GM23338 (cell line): Measurements from ENCODE around the gene MPRIP. TPM values are rescaled to one million over a fixed set of nuclear protein-coding genes. Genes with fewer than 3 reads are reported as not detected.

ENCODE experiments used
- ATAC-seq: fragments of 200-7000 bp; cut with Tn5 transposase; 3 replicates; pipeline ENCODE4 v1.9.1; 2020
- DNase-seq: peaks from one replicate; pipeline ENCODE4 v3.0.0-alpha.2; 2015; ENCODE audit warnings: low spot score
- H2AFZ ChIP-seq: fragments of 200-600 bp; sonication (generic); 2 replicates; pipeline ENCODE4 v1.8.0; 2016; ENCODE audit warnings: antibody characterized with exemption, mild to moderate bottlenecking, moderate library complexity
- H3F3A ChIP-seq: fragments of 200-600 bp; sonication (generic); replicated peaks from 2 replicates; pipeline ENCODE4 v1.8.0; 2017; ENCODE audit warnings: antibody characterized with exemption, mixed run types, low read depth
- H3K27ac ChIP-seq: fragments of 200-600 bp; sonication (generic); 2 replicates; pipeline ENCODE4 v1.6.1; 2016; ENCODE audit warnings: low read depth
- H3K27me3 ChIP-seq: fragments of 200-600 bp; sonication (generic); 2 replicates; pipeline ENCODE4 v1.8.0; 2016; ENCODE audit warnings: mild to moderate bottlenecking, mixed run types, moderate library complexity; ENCODE audit not compliant: insufficient read depth
- H3K36me3 ChIP-seq: fragments of 200-600 bp; sonication (generic); 2 replicates; pipeline ENCODE4 v1.8.0; 2016; ENCODE audit warnings: mild to moderate bottlenecking; ENCODE audit not compliant: insufficient read depth
- H3K4me1 ChIP-seq: fragments of 200-600 bp; sonication (generic); 2 replicates; pipeline ENCODE4 v1.8.0; 2016; ENCODE audit warnings: mild to moderate bottlenecking, moderate library complexity; ENCODE audit not compliant: insufficient read depth
- H3K4me2 ChIP-seq: fragments of 200-600 bp; sonication (generic); 2 replicates; pipeline ENCODE4 v1.7.1; 2017; ENCODE audit warnings: mixed run types
- H3K4me3 ChIP-seq: fragments of 200-600 bp; sonication (generic); 2 replicates; pipeline ENCODE4 v1.6.1; 2016; ENCODE audit warnings: mixed run types
- H3K79me2 ChIP-seq: fragments of 200-600 bp; sonication (generic); replicated peaks from 2 replicates; pipeline ENCODE4 v1.8.0; 2017; ENCODE audit warnings: mild to moderate bottlenecking; ENCODE audit not compliant: insufficient read depth
- H3K9me2 ChIP-seq: fragments of 200-600 bp; sonication (generic); 2 replicates; pipeline ENCODE4 v1.8.0; 2017; ENCODE audit not compliant: insufficient read depth
- H4K20me1 ChIP-seq: fragments of 200-600 bp; sonication (generic); replicated peaks from 2 replicates; pipeline ENCODE4 v1.8.0; 2017; ENCODE audit warnings: mild to moderate bottlenecking; ENCODE audit not compliant: insufficient read depth
- H3K27ac Mint-ChIP-seq: 2 replicates; pipeline ENCODE4 v1.8.0; 2020; ENCODE audit warnings: inconsistent platforms, mild to moderate bottlenecking, moderate library complexity, mixed read lengths
- H3K27me3 Mint-ChIP-seq: 3 replicates; pipeline ENCODE4 v1.8.0; 2022; ENCODE audit warnings: low read depth, mild to moderate bottlenecking, moderate library complexity, mixed read lengths, inconsistent platforms; ENCODE audit not compliant: insufficient read depth, poor library complexity
- H3K36me3 Mint-ChIP-seq: 3 replicates; pipeline ENCODE4 v1.8.0; 2021; ENCODE audit warnings: low read depth, mild to moderate bottlenecking, inconsistent platforms, moderate library complexity, mixed read lengths
- H3K4me1 Mint-ChIP-seq: 3 replicates; pipeline ENCODE4 v1.8.0; 2020; ENCODE audit warnings: mild to moderate bottlenecking, inconsistent platforms, mixed read lengths
- H3K4me3 Mint-ChIP-seq: 3 replicates; pipeline ENCODE4 v1.8.0; 2021; ENCODE audit warnings: moderate library complexity, mild to moderate bottlenecking, inconsistent platforms, mixed read lengths
- H3K9me3 Mint-ChIP-seq: 3 replicates; pipeline ENCODE4 v1.8.0; 2020; ENCODE audit warnings: moderate library complexity, mild to moderate bottlenecking, inconsistent platforms, mixed read lengths
- CREB1 ChIP-seq: fragments of 250-450 bp; sonication (Bioruptor Pico); IDR thresholded peaks from 2 replicates; pipeline ENCODE4 v1.5.0; 2020; ENCODE audit warnings: low read depth, mild to moderate bottlenecking, moderate library complexity
- EZH2 ChIP-seq: fragments of 200-600 bp; sonication (generic); IDR thresholded peaks from one replicate; pipeline ENCODE4 v1.8.0; 2017; ENCODE audit warnings: antibody characterized with exemption, mild to moderate bottlenecking, low read depth; ENCODE audit not compliant: unreplicated experiment
- EZH2phosphoT487 ChIP-seq: fragments of 200-600 bp; sonication (generic); IDR thresholded peaks from one replicate; pipeline ENCODE4 v1.8.1; 2018; ENCODE audit warnings: antibody characterized with exemption; ENCODE audit not compliant: unreplicated experiment
- JUNB ChIP-seq: IDR thresholded peaks from one replicate; pipeline ENCODE4 v1.6.1; 2016; ENCODE audit warnings: antibody characterized with exemption; ENCODE audit not compliant: unreplicated experiment
- NANOG ChIP-seq: IDR thresholded peaks from 2 replicates; pipeline ENCODE4 v1.6.1; 2016; ENCODE audit warnings: antibody characterized with exemption, borderline replicate concordance
- POLR2AphosphoS5 ChIP-seq: IDR thresholded peaks from 2 replicates; pipeline ENCODE4 v1.6.1; 2016; ENCODE audit warnings: antibody characterized with exemption, low read depth
- STAT1 ChIP-seq: IDR thresholded peaks from one replicate; pipeline ENCODE4 v1.6.1; 2016; ENCODE audit warnings: antibody characterized with exemption; ENCODE audit not compliant: unreplicated experiment
- ZNF114 ChIP-seq: fragments of 250-450 bp; sonication (Bioruptor Pico); IDR thresholded peaks from 2 replicates; pipeline ENCODE4 v1.5.0; 2020; ENCODE audit warnings: mild to moderate bottlenecking, moderate library complexity
- ZNF331 ChIP-seq: fragments of 250-450 bp; sonication (Bioruptor Pico); IDR thresholded peaks from 2 replicates; pipeline ENCODE4 v1.5.0; 2020; ENCODE audit warnings: low read depth, mild to moderate bottlenecking, moderate library complexity
- polyA plus RNA-seq: library from polyadenylated mRNA; unstranded; fragments of >200 nt; fragmentation: Nextera tagmentation; extraction: Ambion mirVana; gene quantifications from 2 replicates; pipeline ENCODE4 v1.2.1, GENCODE V29; 2016
- total RNA-seq: library from RNA; depleted of rRNA; stranded (reverse); fragments of >200 nt; shearing (Covaris generic); gene quantifications from 2 replicates; pipeline ENCODE4 v1.2.3, GENCODE V29; 2014
- TF ChIP-seq, protein P1 (sequence below): fragments of 250-450 bp; sonication (Bioruptor Pico); IDR thresholded peaks from 2 replicates; pipeline ENCODE4 v1.5.0; 2020; ENCODE audit warnings: mild to moderate bottlenecking, moderate library complexity
- TF ChIP-seq, protein P2 (sequence below): IDR thresholded peaks from one replicate; pipeline ENCODE4 v1.6.1; 2018; ENCODE audit warnings: antibody characterized with exemption; ENCODE audit not compliant: unreplicated experiment
- TF ChIP-seq, protein P3 (sequence below): IDR thresholded peaks from 2 replicates; pipeline ENCODE4 v1.6.1; 2016; ENCODE audit warnings: antibody characterized with exemption
- TF ChIP-seq, protein P4 (sequence below), 2 experiments: fragments of 200-600 bp in 1 of 2; sonication (generic) in 1 of 2; conservative IDR thresholded peaks; 2 replicates each; pipeline versions ENCODE4 v1.5.1 to v1.6.1; 2016 to 2017; ENCODE audit warnings: antibody characterized with exemption in 2 of 2, low read depth in 2 of 2, mild to moderate bottlenecking in 2 of 2, moderate library complexity in 1 of 2

MPRIP gene
- total and polyA plus RNA-seq, 2 experiments from 2014 or later, result 39.3 to 113 TPM

DNA sequence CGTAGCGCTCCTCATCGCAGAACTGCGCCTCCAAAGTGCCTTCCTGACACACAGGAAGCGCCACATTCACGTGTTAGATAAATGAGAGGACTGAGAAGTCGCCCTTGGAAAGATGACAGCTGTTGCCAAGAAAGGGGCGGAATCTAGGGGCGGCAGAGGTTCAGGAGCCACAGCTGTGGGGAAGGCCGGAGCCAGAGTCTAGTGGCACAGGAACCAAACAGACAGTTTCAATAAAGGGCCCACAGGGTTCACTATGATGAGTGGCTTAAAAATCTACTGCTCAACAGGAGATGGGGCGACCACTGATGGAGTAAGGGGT, 190.0 kb downstream of the MPRIP start:
- TF ChIP-seq JUNB (no peak), ZNF331 (CRISPR knock-in tag) (no peak), ZNF114 (CRISPR knock-in tag) (no peak), STAT1 (no peak), NANOG (no peak), CREB1 (no peak), EZH2 (no peak), EZH2phosphoT487 (no peak), POLR2AphosphoS5 (no peak)
- TF ChIP-seq, protein P1, sequence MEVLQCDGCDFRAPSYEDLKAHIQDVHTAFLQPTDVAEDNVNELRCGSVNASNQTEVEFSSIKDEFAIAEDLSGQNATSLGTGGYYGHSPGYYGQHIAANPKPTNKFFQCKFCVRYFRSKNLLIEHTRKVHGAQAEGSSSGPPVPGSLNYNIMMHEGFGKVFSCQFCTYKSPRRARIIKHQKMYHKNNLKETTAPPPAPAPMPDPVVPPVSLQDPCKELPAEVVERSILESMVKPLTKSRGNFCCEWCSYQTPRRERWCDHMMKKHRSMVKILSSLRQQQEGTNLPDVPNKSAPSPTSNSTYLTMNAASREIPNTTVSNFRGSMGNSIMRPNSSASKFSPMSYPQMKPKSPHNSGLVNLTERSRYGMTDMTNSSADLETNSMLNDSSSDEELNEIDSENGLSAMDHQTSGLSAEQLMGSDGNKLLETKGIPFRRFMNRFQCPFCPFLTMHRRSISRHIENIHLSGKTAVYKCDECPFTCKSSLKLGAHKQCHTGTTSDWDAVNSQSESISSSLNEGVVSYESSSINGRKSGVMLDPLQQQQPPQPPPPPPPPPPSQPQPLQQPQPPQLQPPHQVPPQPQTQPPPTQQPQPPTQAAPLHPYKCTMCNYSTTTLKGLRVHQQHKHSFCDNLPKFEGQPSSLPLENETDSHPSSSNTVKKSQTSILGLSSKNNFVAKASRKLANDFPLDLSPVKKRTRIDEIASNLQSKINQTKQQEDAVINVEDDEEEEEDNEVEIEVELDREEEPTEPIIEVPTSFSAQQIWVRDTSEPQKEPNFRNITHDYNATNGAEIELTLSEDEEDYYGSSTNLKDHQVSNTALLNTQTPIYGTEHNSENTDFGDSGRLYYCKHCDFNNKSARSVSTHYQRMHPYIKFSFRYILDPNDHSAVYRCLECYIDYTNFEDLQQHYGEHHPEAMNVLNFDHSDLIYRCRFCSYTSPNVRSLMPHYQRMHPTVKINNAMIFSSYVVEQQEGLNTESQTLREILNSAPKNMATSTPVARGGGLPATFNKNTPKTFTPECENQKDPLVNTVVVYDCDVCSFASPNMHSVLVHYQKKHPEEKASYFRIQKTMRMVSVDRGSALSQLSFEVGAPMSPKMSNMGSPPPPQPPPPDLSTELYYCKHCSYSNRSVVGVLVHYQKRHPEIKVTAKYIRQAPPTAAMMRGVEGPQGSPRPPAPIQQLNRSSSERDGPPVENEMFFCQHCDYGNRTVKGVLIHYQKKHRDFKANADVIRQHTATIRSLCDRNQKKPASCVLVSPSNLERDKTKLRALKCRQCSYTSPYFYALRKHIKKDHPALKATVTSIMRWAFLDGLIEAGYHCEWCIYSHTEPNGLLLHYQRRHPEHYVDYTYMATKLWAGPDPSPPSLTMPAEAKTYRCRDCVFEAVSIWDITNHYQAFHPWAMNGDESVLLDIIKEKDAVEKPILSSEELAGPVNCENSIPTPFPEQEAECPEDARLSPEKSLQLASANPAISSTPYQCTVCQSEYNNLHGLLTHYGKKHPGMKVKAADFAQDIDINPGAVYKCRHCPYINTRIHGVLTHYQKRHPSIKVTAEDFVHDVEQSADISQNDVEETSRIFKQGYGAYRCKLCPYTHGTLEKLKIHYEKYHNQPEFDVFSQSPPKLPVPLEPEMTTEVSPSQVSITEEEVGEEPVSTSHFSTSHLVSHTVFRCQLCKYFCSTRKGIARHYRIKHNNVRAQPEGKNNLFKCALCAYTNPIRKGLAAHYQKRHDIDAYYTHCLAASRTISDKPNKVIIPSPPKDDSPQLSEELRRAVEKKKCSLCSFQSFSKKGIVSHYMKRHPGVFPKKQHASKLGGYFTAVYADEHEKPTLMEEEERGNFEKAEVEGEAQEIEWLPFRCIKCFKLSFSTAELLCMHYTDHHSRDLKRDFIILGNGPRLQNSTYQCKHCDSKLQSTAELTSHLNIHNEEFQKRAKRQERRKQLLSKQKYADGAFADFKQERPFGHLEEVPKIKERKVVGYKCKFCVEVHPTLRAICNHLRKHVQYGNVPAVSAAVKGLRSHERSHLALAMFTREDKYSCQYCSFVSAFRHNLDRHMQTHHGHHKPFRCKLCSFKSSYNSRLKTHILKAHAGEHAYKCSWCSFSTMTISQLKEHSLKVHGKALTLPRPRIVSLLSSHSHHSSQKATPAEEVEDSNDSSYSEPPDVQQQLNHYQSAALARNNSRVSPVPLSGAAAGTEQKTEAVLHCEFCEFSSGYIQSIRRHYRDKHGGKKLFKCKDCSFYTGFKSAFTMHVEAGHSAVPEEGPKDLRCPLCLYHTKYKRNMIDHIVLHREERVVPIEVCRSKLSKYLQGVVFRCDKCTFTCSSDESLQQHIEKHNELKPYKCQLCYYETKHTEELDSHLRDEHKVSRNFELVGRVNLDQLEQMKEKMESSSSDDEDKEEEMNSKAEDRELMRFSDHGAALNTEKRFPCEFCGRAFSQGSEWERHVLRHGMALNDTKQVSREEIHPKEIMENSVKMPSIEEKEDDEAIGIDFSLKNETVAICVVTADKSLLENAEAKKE (CRISPR knock-in tag), result no peak
- TF ChIP-seq, protein P2, sequence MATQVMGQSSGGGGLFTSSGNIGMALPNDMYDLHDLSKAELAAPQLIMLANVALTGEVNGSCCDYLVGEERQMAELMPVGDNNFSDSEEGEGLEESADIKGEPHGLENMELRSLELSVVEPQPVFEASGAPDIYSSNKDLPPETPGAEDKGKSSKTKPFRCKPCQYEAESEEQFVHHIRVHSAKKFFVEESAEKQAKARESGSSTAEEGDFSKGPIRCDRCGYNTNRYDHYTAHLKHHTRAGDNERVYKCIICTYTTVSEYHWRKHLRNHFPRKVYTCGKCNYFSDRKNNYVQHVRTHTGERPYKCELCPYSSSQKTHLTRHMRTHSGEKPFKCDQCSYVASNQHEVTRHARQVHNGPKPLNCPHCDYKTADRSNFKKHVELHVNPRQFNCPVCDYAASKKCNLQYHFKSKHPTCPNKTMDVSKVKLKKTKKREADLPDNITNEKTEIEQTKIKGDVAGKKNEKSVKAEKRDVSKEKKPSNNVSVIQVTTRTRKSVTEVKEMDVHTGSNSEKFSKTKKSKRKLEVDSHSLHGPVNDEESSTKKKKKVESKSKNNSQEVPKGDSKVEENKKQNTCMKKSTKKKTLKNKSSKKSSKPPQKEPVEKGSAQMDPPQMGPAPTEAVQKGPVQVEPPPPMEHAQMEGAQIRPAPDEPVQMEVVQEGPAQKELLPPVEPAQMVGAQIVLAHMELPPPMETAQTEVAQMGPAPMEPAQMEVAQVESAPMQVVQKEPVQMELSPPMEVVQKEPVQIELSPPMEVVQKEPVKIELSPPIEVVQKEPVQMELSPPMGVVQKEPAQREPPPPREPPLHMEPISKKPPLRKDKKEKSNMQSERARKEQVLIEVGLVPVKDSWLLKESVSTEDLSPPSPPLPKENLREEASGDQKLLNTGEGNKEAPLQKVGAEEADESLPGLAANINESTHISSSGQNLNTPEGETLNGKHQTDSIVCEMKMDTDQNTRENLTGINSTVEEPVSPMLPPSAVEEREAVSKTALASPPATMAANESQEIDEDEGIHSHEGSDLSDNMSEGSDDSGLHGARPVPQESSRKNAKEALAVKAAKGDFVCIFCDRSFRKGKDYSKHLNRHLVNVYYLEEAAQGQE, result no peak
- TF ChIP-seq, protein P3, sequence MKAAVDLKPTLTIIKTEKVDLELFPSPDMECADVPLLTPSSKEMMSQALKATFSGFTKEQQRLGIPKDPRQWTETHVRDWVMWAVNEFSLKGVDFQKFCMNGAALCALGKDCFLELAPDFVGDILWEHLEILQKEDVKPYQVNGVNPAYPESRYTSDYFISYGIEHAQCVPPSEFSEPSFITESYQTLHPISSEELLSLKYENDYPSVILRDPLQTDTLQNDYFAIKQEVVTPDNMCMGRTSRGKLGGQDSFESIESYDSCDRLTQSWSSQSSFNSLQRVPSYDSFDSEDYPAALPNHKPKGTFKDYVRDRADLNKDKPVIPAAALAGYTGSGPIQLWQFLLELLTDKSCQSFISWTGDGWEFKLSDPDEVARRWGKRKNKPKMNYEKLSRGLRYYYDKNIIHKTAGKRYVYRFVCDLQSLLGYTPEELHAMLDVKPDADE, result no peak
- TF ChIP-seq, protein P4, sequence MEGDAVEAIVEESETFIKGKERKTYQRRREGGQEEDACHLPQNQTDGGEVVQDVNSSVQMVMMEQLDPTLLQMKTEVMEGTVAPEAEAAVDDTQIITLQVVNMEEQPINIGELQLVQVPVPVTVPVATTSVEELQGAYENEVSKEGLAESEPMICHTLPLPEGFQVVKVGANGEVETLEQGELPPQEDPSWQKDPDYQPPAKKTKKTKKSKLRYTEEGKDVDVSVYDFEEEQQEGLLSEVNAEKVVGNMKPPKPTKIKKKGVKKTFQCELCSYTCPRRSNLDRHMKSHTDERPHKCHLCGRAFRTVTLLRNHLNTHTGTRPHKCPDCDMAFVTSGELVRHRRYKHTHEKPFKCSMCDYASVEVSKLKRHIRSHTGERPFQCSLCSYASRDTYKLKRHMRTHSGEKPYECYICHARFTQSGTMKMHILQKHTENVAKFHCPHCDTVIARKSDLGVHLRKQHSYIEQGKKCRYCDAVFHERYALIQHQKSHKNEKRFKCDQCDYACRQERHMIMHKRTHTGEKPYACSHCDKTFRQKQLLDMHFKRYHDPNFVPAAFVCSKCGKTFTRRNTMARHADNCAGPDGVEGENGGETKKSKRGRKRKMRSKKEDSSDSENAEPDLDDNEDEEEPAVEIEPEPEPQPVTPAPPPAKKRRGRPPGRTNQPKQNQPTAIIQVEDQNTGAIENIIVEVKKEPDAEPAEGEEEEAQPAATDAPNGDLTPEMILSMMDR (conservative IDR thresholded peaks at IDR 0.05; ENCODE audit: low read depth in 2 of 2), result no peak
- Histone ChIP-seq H3K4me3 (no peak overlapping the region), H3K4me2 (no peak overlapping the region), H3K36me3 (peaks cover 7% of the 10 kb centered on the region; the same call in 1 of the 2 replicates), H4K20me1 (peaks cover 11% of the 10 kb centered on the region; the same call in 1 of the 2 replicates), H3K27me3 (no peaks in the 10 kb centered on the region), H2AFZ (no peak overlapping the region), H3K4me1 (peaks cover 10% of the 10 kb centered on the region), H3F3A (0 out of 2 replicates have a peak, but pooled peaks cover 5% of the 10 kb centered on the region), H3K9me2 (no peaks in the 10 kb centered on the region), H3K79me2 (peaks cover 43% of the 10 kb centered on the region), H3K27ac (no peak overlapping the region)
- DNase-seq (no peak), ATAC-seq (no peak)
- no peaks in the 10 kb centered on the region for H3K9me3 Mint-ChIP-seq
- H3K4me1 Mint-ChIP-seq, result peaks cover 13% of the 10 kb centered on the region
- H3K27ac Mint-ChIP-seq, result no peak overlapping the region
- H3K4me3 Mint-ChIP-seq, result no peak overlapping the region
- peaks cover 15% of the 10 kb centered on the region for H3K27me3 Mint-ChIP-seq
- peaks cover 41% of the 10 kb centered on the region for H3K36me3 Mint-ChIP-seq
